ENCODE data around the gene MANBA.
"Not testable (repeated sequence)": the region's sequence is repeated elsewhere in the genome, so short reads cannot be mapped to it uniquely, and the experiment has no call there.

Gene MANBA

GRCh38 chr4:102713096-102713495 is 47.7 kb downstream of the MANBA start:
- no peak overlapping the region for H3K27ac ChIP-seq
- no peak overlapping the region for H2AFZ ChIP-seq (ENCODE audit: low read depth)
- H4K20me1 ChIP-seq (ENCODE audit: insufficient read depth) = no peaks in the 10 kb centered on the region

GRCh38 chr4:102710986-102711385 is 49.8 kb downstream of the MANBA start:
- H3K27ac ChIP-seq = no peak overlapping the region
- no peaks in the 10 kb centered on the region for H3K79me2 ChIP-seq (ENCODE audit: insufficient read depth, low read depth)
- H3K36me3 ChIP-seq (ENCODE audit: insufficient read depth) = no peaks in the 10 kb centered on the region
- H3K9ac ChIP-seq = no peak overlapping the region
- H3K27me3 ChIP-seq (ENCODE audit: insufficient read depth, low read depth) = no peaks in the 10 kb centered on the region
- H3K4me3 ChIP-seq (IDR thresholded peaks at IDR 0.05; ENCODE audit: insufficient read depth, low read depth, low read length) = no peak overlapping the region
- H3K4me1 ChIP-seq (ENCODE audit: low read depth, poor library complexity, severe bottlenecking) = no peaks in the 10 kb centered on the region
- H4K20me1 ChIP-seq (ENCODE audit: insufficient read depth) = no peaks in the 10 kb centered on the region
- no peak overlapping the region for H3K4me2 ChIP-seq
- TF ChIP-seq CTCF (conservative IDR thresholded peaks at IDR 0.05; ENCODE audit: low read depth, low read length) = no peak
- no peak overlapping the region for H2AFZ ChIP-seq (ENCODE audit: low read depth)

More at GRCh38 chr4:102713096-102713495, 47.7 kb downstream of the MANBA start:
- H3K36me3 ChIP-seq (ENCODE audit: insufficient read depth) = no peaks in the 10 kb centered on the region
- H3K4me1 ChIP-seq (ENCODE audit: low read depth, poor library complexity, severe bottlenecking) = no peaks in the 10 kb centered on the region
- H3K4me3 ChIP-seq (IDR thresholded peaks at IDR 0.05; ENCODE audit: insufficient read depth, low read depth, low read length) = no peak overlapping the region
- no peaks in the 10 kb centered on the region for H3K27me3 ChIP-seq (ENCODE audit: insufficient read depth, low read depth)
- H3K79me2 ChIP-seq (ENCODE audit: insufficient read depth, low read depth) = no peaks in the 10 kb centered on the region
- TF ChIP-seq CTCF (conservative IDR thresholded peaks at IDR 0.05; ENCODE audit: low read depth, low read length) = no peak
- no peak overlapping the region for H3K4me2 ChIP-seq
- H3K9ac ChIP-seq = no peak overlapping the region

- not testable (repeated sequence) for H3K79me2 ChIP-seq (ENCODE audit: insufficient read depth, low read depth); H3K4me1 ChIP-seq (ENCODE audit: low read depth, poor library complexity, severe bottlenecking)
These were observed 51.7 kb downstream of the MANBA start for GRCh38 chr4:102709060-102709459.

GRCh38 chr4:102707150-102707549 is 53.6 kb downstream of the MANBA start:
- Histone ChIP-seq H2AFZ (ENCODE audit: low read depth) (no peak overlapping the region), H4K20me1 (ENCODE audit: insufficient read depth) (no peaks in the 10 kb centered on the region), H3K79me2 (ENCODE audit: insufficient read depth, low read depth) (no peaks in the 10 kb centered on the region), H3K27ac (no peak overlapping the region), H3K4me3 (IDR thresholded peaks at IDR 0.05; ENCODE audit: insufficient read depth, low read depth, low read length) (no peak overlapping the region), H3K4me1 (ENCODE audit: low read depth, poor library complexity, severe bottlenecking) (no peaks in the 10 kb centered on the region), H3K27me3 (ENCODE audit: insufficient read depth, low read depth) (no peaks in the 10 kb centered on the region), H3K36me3 (ENCODE audit: insufficient read depth) (no peaks in the 10 kb centered on the region), H3K4me2 (no peak overlapping the region), H3K9ac (no peak overlapping the region)
- no peak for TF ChIP-seq CTCF (conservative IDR thresholded peaks at IDR 0.05; ENCODE audit: low read depth, low read length)

More at GRCh38 chr4:102709060-102709459, 51.7 kb downstream of the MANBA start:
- H4K20me1 ChIP-seq (ENCODE audit: insufficient read depth); H3K4me3 ChIP-seq (IDR thresholded peaks at IDR 0.05; ENCODE audit: insufficient read depth, low read depth, low read length); H3K27me3 ChIP-seq (ENCODE audit: insufficient read depth, low read depth); H3K27ac ChIP-seq; H3K4me2 ChIP-seq; H3K36me3 ChIP-seq (ENCODE audit: insufficient read depth); H3K9ac ChIP-seq; H2AFZ ChIP-seq (ENCODE audit: low read depth): not testable (repeated sequence)

- H3K79me2 ChIP-seq (ENCODE audit: insufficient read depth, low read depth) = no peaks in the 10 kb centered on the region
- no peak for TF ChIP-seq CTCF (conservative IDR thresholded peaks at IDR 0.05; ENCODE audit: low read depth, low read length)
- H3K4me2 ChIP-seq = no peak overlapping the region
- H3K36me3 ChIP-seq (ENCODE audit: insufficient read depth) = no peaks in the 10 kb centered on the region
- H3K4me1 ChIP-seq (ENCODE audit: low read depth, poor library complexity, severe bottlenecking) = no peaks in the 10 kb centered on the region
- no peak overlapping the region for H3K9ac ChIP-seq
- no peak overlapping the region for H3K4me3 ChIP-seq (IDR thresholded peaks at IDR 0.05; ENCODE audit: insufficient read depth, low read depth, low read length)
- H3K27me3 ChIP-seq (ENCODE audit: insufficient read depth, low read depth) = no peaks in the 10 kb centered on the region
- no peak overlapping the region for H3K27ac ChIP-seq
- H4K20me1 ChIP-seq (ENCODE audit: insufficient read depth) = no peaks in the 10 kb centered on the region
- no peak overlapping the region for H2AFZ ChIP-seq (ENCODE audit: low read depth)
These were observed 55.3 kb downstream of the MANBA start for GRCh38 chr4:102705391-102705935.
